HepG2 (cell line): ENCODE data around the gene SWSAP1. TPM values are rescaled to one million over a fixed set of nuclear protein-coding genes. Genes with fewer than 3 reads are reported as not detected.

Source experiments
- ARID5B ChIP-seq: IDR thresholded peaks from 2 replicates; pipeline ENCODE4 v1.4.0; 2020; ENCODE audit warnings: mild to moderate bottlenecking, missing genetic modification reagents
- ELF1 ChIP-seq: sonication (generic); formaldehyde crosslinking; IDR thresholded peaks from 2 replicates; pipeline ENCODE4 v1.4.0; 2020; ENCODE audit warnings: missing genetic modification reagents
- GZF1 ChIP-seq: sonication (generic); formaldehyde crosslinking; IDR thresholded peaks from 2 replicates; pipeline ENCODE4 v1.5.1; 2020; ENCODE audit warnings: mild to moderate bottlenecking, missing genetic modification reagents
- HMG20A ChIP-seq: IDR thresholded peaks from 2 replicates; pipeline ENCODE4 v1.6.1; 2016; ENCODE audit warnings: borderline replicate concordance
- KDM4B ChIP-seq: sonication (generic); formaldehyde crosslinking; IDR thresholded peaks from 2 replicates; pipeline ENCODE4 v1.4.0; 2020; ENCODE audit warnings: missing genetic modification reagents
- SP140L ChIP-seq: sonication (generic); formaldehyde crosslinking; IDR thresholded peaks from 2 replicates; pipeline ENCODE4 v1.4.0; 2020; ENCODE audit warnings: missing genetic modification reagents, borderline replicate concordance
- TMF1 ChIP-seq: sonication (generic); formaldehyde crosslinking; IDR thresholded peaks from 2 replicates; pipeline ENCODE4 v1.8.1; 2022; ENCODE audit warnings: low read depth, missing genetic modification reagents
- ZBTB38 ChIP-seq: sonication (generic); formaldehyde crosslinking; IDR thresholded peaks from 2 replicates; pipeline ENCODE4 v1.5.1; 2020; ENCODE audit warnings: mild to moderate bottlenecking, missing genetic modification reagents
- ZMYM3 ChIP-seq: sonication (generic); formaldehyde crosslinking; IDR thresholded peaks from 2 replicates; pipeline ENCODE4 v1.5.1; 2020; ENCODE audit warnings: mild to moderate bottlenecking, missing genetic modification reagents
- ZNF546 ChIP-seq: sonication (generic); formaldehyde crosslinking; conservative IDR thresholded peaks from 2 replicates; pipeline ENCODE4 v1.8.1; 2023; ENCODE audit warnings: mild to moderate bottlenecking, missing genetic modification reagents
- ZNF737 ChIP-seq: sonication (generic); formaldehyde crosslinking; IDR thresholded peaks from 2 replicates; pipeline ENCODE4 v1.5.0; 2020; ENCODE audit warnings: missing genetic modification reagents, mild to moderate bottlenecking, borderline replicate concordance
- ZNF761 ChIP-seq: sonication (generic); formaldehyde crosslinking; conservative IDR thresholded peaks from 2 replicates; pipeline ENCODE4 v1.4.0; 2020; ENCODE audit warnings: mild to moderate bottlenecking, missing genetic modification reagents
- polyA plus RNA-seq, 8 experiments: library from polyadenylated mRNA; depleted of rRNA in 3 of 8; stranded (reverse) in 7 of 8; unstranded in 1 of 8; fragments of >200 nt; fragmentation: Illumina TruSeq in 4 of 8; extraction: Trizol in 4 of 8; gene quantifications; 2 replicates each; pipeline versions ENCODE4 v1.2.1 to v1.2.3, GENCODE V29; 2011 to 2016; ENCODE audit warnings: low read depth in 4 of 8, missing spikeins in 1 of 8, mixed read lengths in 1 of 8; ENCODE audit not compliant: insufficient read depth in 1 of 8
- total RNA-seq, 5 experiments: library from RNA; depleted of rRNA; stranded (reverse); fragments of >200 nt; fragmentation: Illumina TruSeq; extraction: Trizol; gene quantifications; 2 replicates each; pipeline ENCODE4 v1.2.3, GENCODE V29; 2016; ENCODE audit warnings: low read depth in 1 of 5
- TF ChIP-seq, protein P1 (sequence below), 2 experiments: sonication (generic) in 1 of 2; formaldehyde crosslinking in 1 of 2; IDR thresholded peaks; 2 replicates each; pipeline versions ENCODE4 v1.4.0 to v1.6.1; 2016 to 2020; ENCODE audit warnings: borderline replicate concordance in 1 of 2, low read depth in 1 of 2, mild to moderate bottlenecking in 1 of 2, missing genetic modification reagents in 1 of 2
- TF ChIP-seq, protein P2 (sequence below): sonication (generic); formaldehyde crosslinking; IDR thresholded peaks from 2 replicates; pipeline ENCODE4 v1.8.1; 2022; ENCODE audit warnings: low read depth, mild to moderate bottlenecking, missing genetic modification reagents
- TF ChIP-seq, protein P3 (sequence below): sonication (generic); formaldehyde crosslinking; IDR thresholded peaks from 2 replicates; pipeline ENCODE4 v1.4.0; 2020; ENCODE audit warnings: missing genetic modification reagents

SWSAP1 gene
- total and polyA plus RNA-seq, 2 of the 13 experiments (the other 11 are each of a cell fraction or from before 2014, with no cell fraction given) = 2.7 to 3.3 TPM

GRCh38 chr19:11335449-11336146, 38.9 kb upstream of the SWSAP1 start (continued):
- TF ChIP-seq, protein P1, sequence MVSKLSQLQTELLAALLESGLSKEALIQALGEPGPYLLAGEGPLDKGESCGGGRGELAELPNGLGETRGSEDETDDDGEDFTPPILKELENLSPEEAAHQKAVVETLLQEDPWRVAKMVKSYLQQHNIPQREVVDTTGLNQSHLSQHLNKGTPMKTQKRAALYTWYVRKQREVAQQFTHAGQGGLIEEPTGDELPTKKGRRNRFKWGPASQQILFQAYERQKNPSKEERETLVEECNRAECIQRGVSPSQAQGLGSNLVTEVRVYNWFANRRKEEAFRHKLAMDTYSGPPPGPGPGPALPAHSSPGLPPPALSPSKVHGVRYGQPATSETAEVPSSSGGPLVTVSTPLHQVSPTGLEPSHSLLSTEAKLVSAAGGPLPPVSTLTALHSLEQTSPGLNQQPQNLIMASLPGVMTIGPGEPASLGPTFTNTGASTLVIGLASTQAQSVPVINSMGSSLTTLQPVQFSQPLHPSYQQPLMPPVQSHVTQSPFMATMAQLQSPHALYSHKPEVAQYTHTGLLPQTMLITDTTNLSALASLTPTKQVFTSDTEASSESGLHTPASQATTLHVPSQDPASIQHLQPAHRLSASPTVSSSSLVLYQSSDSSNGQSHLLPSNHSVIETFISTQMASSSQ (IDR thresholded peaks at IDR 0.05; ENCODE audit: low read depth) = no peak
- TF ChIP-seq, protein P1 (CRISPR knock-in tag; IDR thresholded peaks at IDR 0.05; ENCODE audit: borderline replicate concordance) = no peak
- no peak for TF ChIP-seq GZF1 (CRISPR knock-in tag)
- no peak for TF ChIP-seq ARID5B (CRISPR knock-in tag)
- TF ChIP-seq, protein P2, sequence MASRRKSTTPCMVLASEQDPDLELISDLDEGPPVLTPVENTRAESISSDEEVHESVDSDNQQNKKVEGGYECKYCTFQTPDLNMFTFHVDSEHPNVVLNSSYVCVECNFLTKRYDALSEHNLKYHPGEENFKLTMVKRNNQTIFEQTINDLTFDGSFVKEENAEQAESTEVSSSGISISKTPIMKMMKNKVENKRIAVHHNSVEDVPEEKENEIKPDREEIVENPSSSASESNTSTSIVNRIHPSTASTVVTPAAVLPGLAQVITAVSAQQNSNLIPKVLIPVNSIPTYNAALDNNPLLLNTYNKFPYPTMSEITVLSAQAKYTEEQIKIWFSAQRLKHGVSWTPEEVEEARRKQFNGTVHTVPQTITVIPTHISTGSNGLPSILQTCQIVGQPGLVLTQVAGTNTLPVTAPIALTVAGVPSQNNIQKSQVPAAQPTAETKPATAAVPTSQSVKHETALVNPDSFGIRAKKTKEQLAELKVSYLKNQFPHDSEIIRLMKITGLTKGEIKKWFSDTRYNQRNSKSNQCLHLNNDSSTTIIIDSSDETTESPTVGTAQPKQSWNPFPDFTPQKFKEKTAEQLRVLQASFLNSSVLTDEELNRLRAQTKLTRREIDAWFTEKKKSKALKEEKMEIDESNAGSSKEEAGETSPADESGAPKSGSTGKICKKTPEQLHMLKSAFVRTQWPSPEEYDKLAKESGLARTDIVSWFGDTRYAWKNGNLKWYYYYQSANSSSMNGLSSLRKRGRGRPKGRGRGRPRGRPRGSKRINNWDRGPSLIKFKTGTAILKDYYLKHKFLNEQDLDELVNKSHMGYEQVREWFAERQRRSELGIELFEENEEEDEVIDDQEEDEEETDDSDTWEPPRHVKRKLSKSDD (CRISPR knock-in tag) = no peak
- no peak for TF ChIP-seq KDM4B (CRISPR knock-in tag)
- no peak for TF ChIP-seq HMG20A (CRISPR knock-in tag)
- TF ChIP-seq ZNF737 (CRISPR knock-in tag) = no peak
- no peak for TF ChIP-seq SP140L
- no peak for TF ChIP-seq ZNF546 (CRISPR knock-in tag)
- TF ChIP-seq ZNF761 (CRISPR knock-in tag) = no peak
- TF ChIP-seq ZMYM3 = no peak
- no peak for TF ChIP-seq TMF1 (CRISPR knock-in tag)
- TF ChIP-seq ZBTB38 (CRISPR knock-in tag) = peak; percentile 85
- TF ChIP-seq, protein P3, sequence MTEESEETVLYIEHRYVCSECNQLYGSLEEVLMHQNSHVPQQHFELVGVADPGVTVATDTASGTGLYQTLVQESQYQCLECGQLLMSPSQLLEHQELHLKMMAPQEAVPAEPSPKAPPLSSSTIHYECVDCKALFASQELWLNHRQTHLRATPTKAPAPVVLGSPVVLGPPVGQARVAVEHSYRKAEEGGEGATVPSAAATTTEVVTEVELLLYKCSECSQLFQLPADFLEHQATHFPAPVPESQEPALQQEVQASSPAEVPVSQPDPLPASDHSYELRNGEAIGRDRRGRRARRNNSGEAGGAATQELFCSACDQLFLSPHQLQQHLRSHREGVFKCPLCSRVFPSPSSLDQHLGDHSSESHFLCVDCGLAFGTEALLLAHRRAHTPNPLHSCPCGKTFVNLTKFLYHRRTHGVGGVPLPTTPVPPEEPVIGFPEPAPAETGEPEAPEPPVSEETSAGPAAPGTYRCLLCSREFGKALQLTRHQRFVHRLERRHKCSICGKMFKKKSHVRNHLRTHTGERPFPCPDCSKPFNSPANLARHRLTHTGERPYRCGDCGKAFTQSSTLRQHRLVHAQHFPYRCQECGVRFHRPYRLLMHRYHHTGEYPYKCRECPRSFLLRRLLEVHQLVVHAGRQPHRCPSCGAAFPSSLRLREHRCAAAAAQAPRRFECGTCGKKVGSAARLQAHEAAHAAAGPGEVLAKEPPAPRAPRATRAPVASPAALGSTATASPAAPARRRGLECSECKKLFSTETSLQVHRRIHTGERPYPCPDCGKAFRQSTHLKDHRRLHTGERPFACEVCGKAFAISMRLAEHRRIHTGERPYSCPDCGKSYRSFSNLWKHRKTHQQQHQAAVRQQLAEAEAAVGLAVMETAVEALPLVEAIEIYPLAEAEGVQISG (CRISPR knock-in tag) = no peak
- TF ChIP-seq ELF1 = no peak
